ENCODE results near the gene ATP5PD.
A peak's percentile ranks its signal among the peaks of the same experiment; 100 is the strongest.

Gene ATP5PD

GRCh38 chr17:75064867-75065561 lies 18.2 kb upstream of the ATP5PD start:
- no peak overlapping the region for H3K4me3 ChIP-seq (ENCODE audit: low read length in 2 of 2)
- no peak overlapping the region for H3K27ac ChIP-seq (ENCODE audit: low read depth in 2 of 2, low read length in 2 of 2)
- no peaks in the 10 kb centered on the region for H3K4me1 ChIP-seq (ENCODE audit: control insufficient read depth in 2 of 2, insufficient read depth in 2 of 2, low read length in 2 of 2)
- no peak overlapping the region for H3K9ac ChIP-seq (ENCODE audit: low read depth in 1 of 2, low read length in 2 of 2)
- no peaks in the 10 kb centered on the region for H3K9me3 ChIP-seq (ENCODE audit: control insufficient read depth in 2 of 2, low read length in 2 of 2)
- H3K27me3 ChIP-seq (ENCODE audit: control insufficient read depth in 2 of 2, insufficient read depth in 2 of 2, low read length in 2 of 2), result no peaks in the 10 kb centered on the region
- peaks cover 22 to 38% of the 10 kb centered on the region in 2 donors for H3K36me3 ChIP-seq (ENCODE audit: control insufficient read depth in 2 of 2, insufficient read depth in 2 of 2, low read length in 2 of 2)

GRCh38 chr17:75064460-75064859 lies 17.7 kb upstream of the ATP5PD start:
- Histone ChIP-seq H3K27me3 (ENCODE audit: control insufficient read depth in 2 of 2, insufficient read depth in 2 of 2, low read length in 2 of 2) (no peaks in the 10 kb centered on the region), H3K9ac (ENCODE audit: low read depth in 1 of 2, low read length in 2 of 2) (no peak overlapping the region), H3K4me3 (ENCODE audit: low read length in 2 of 2) (no peak overlapping the region), H3K36me3 (ENCODE audit: control insufficient read depth in 2 of 2, insufficient read depth in 2 of 2, low read length in 2 of 2) (peaks cover 25 to 40% of the 10 kb centered on the region in 2 donors), H3K27ac (ENCODE audit: low read depth in 2 of 2, low read length in 2 of 2) (no peak overlapping the region), H3K9me3 (ENCODE audit: control insufficient read depth in 2 of 2, low read length in 2 of 2) (no peaks in the 10 kb centered on the region), H3K4me1 (ENCODE audit: control insufficient read depth in 2 of 2, insufficient read depth in 2 of 2, low read length in 2 of 2) (peaks cover 0 to 2% of the 10 kb centered on the region in 2 donors)

GRCh38 chr17:75064040-75064439 lies 17.3 kb upstream of the ATP5PD start:
- Histone ChIP-seq H3K9ac (ENCODE audit: low read depth in 1 of 2, low read length in 2 of 2) (no peak overlapping the region), H3K4me3 (ENCODE audit: low read length in 2 of 2) (no peak overlapping the region), H3K27me3 (ENCODE audit: control insufficient read depth in 2 of 2, insufficient read depth in 2 of 2, low read length in 2 of 2) (no peaks in the 10 kb centered on the region), H3K4me1 (ENCODE audit: control insufficient read depth in 2 of 2, insufficient read depth in 2 of 2, low read length in 2 of 2) (peaks cover 0 to 3% of the 10 kb centered on the region in 2 donors), H3K9me3 (ENCODE audit: control insufficient read depth in 2 of 2, low read length in 2 of 2) (no peaks in the 10 kb centered on the region), H3K36me3 (ENCODE audit: control insufficient read depth in 2 of 2, insufficient read depth in 2 of 2, low read length in 2 of 2) (peaks cover 28 to 41% of the 10 kb centered on the region in 2 donors), H3K27ac (ENCODE audit: low read depth in 2 of 2, low read length in 2 of 2) (no peak overlapping the region)

GRCh38 chr17:75063626-75064025 lies 16.9 kb upstream of the ATP5PD start:
- peaks cover 0 to 3% of the 10 kb centered on the region in 2 donors for H3K4me1 ChIP-seq (ENCODE audit: control insufficient read depth in 2 of 2, insufficient read depth in 2 of 2, low read length in 2 of 2)
- H3K27ac ChIP-seq (ENCODE audit: low read depth in 2 of 2, low read length in 2 of 2), result no peak overlapping the region
- H3K9ac ChIP-seq (ENCODE audit: low read depth in 1 of 2, low read length in 2 of 2), result no peak overlapping the region
- peaks cover 28 to 41% of the 10 kb centered on the region in 2 donors for H3K36me3 ChIP-seq (ENCODE audit: control insufficient read depth in 2 of 2, insufficient read depth in 2 of 2, low read length in 2 of 2)
- no peaks in the 10 kb centered on the region for H3K9me3 ChIP-seq (ENCODE audit: control insufficient read depth in 2 of 2, low read length in 2 of 2)
- H3K27me3 ChIP-seq (ENCODE audit: control insufficient read depth in 2 of 2, insufficient read depth in 2 of 2, low read length in 2 of 2), result no peaks in the 10 kb centered on the region
- H3K4me3 ChIP-seq (ENCODE audit: low read length in 2 of 2), result no peak overlapping the region

GRCh38 chr17:75063201-75063600 lies 16.4 kb upstream of the ATP5PD start:
- H3K27ac ChIP-seq (ENCODE audit: low read depth in 2 of 2, low read length in 2 of 2), result no peak overlapping the region
- no peak overlapping the region for H3K9ac ChIP-seq (ENCODE audit: low read depth in 1 of 2, low read length in 2 of 2)
- H3K4me1 ChIP-seq (ENCODE audit: control insufficient read depth in 2 of 2, insufficient read depth in 2 of 2, low read length in 2 of 2), result peaks cover 0 to 3% of the 10 kb centered on the region in 2 donors
- H3K36me3 ChIP-seq (ENCODE audit: control insufficient read depth in 2 of 2, insufficient read depth in 2 of 2, low read length in 2 of 2), result peaks cover 28 to 41% of the 10 kb centered on the region in 2 donors
- no peaks in the 10 kb centered on the region for H3K27me3 ChIP-seq (ENCODE audit: control insufficient read depth in 2 of 2, insufficient read depth in 2 of 2, low read length in 2 of 2)
- H3K9me3 ChIP-seq (ENCODE audit: control insufficient read depth in 2 of 2, low read length in 2 of 2), result no peaks in the 10 kb centered on the region
- H3K4me3 ChIP-seq (ENCODE audit: low read length in 2 of 2), result no peak overlapping the region

GRCh38 chr17:75061618-75062017 lies 14.8 kb upstream of the ATP5PD start:
- Histone ChIP-seq H3K27me3 (ENCODE audit: control insufficient read depth in 2 of 2, insufficient read depth in 2 of 2, low read length in 2 of 2) (no peaks in the 10 kb centered on the region), H3K27ac (ENCODE audit: low read depth in 2 of 2, low read length in 2 of 2) (no peak overlapping the region), H3K9ac (ENCODE audit: low read depth in 1 of 2, low read length in 2 of 2) (no peak overlapping the region), H3K4me1 (ENCODE audit: control insufficient read depth in 2 of 2, insufficient read depth in 2 of 2, low read length in 2 of 2) (peaks cover 0 to 3% of the 10 kb centered on the region in 2 donors), H3K4me3 (ENCODE audit: low read length in 2 of 2) (no peak overlapping the region), H3K9me3 (ENCODE audit: control insufficient read depth in 2 of 2, low read length in 2 of 2) (no peaks in the 10 kb centered on the region), H3K36me3 (ENCODE audit: control insufficient read depth in 2 of 2, insufficient read depth in 2 of 2, low read length in 2 of 2) (peaks cover 28 to 41% of the 10 kb centered on the region in 2 donors)

- H3K27me3 ChIP-seq (ENCODE audit: control insufficient read depth in 2 of 2, insufficient read depth in 2 of 2, low read length in 2 of 2), result no peaks in the 10 kb centered on the region
- H3K9ac ChIP-seq (ENCODE audit: low read depth in 1 of 2, low read length in 2 of 2), result no peak overlapping the region
- no peaks in the 10 kb centered on the region for H3K9me3 ChIP-seq (ENCODE audit: control insufficient read depth in 2 of 2, low read length in 2 of 2)
- peaks cover 32 to 41% of the 10 kb centered on the region in 2 donors for H3K36me3 ChIP-seq (ENCODE audit: control insufficient read depth in 2 of 2, insufficient read depth in 2 of 2, low read length in 2 of 2)
- H3K4me1 ChIP-seq (ENCODE audit: control insufficient read depth in 2 of 2, insufficient read depth in 2 of 2, low read length in 2 of 2), result peaks cover 0 to 3% of the 10 kb centered on the region in 2 donors
- H3K27ac ChIP-seq (ENCODE audit: low read depth in 2 of 2, low read length in 2 of 2), result no peak overlapping the region
- H3K4me3 ChIP-seq (ENCODE audit: low read length in 2 of 2), result no peak overlapping the region
Measured at GRCh38 chr17:75061055-75061438, 14.3 kb upstream of the ATP5PD start.

- H3K27ac ChIP-seq (ENCODE audit: low read depth in 2 of 2, low read length in 2 of 2), result peak overlapping the region in 1 of 2 donors; percentile 41
- H3K36me3 ChIP-seq (ENCODE audit: control insufficient read depth in 2 of 2, insufficient read depth in 2 of 2, low read length in 2 of 2), result peaks cover 32 to 41% of the 10 kb centered on the region in 2 donors
- H3K9me3 ChIP-seq (ENCODE audit: control insufficient read depth in 2 of 2, low read length in 2 of 2), result no peaks in the 10 kb centered on the region
- no peaks in the 10 kb centered on the region for H3K27me3 ChIP-seq (ENCODE audit: control insufficient read depth in 2 of 2, insufficient read depth in 2 of 2, low read length in 2 of 2)
- H3K9ac ChIP-seq (ENCODE audit: low read depth in 1 of 2, low read length in 2 of 2), result no peak overlapping the region
- peaks cover 0 to 3% of the 10 kb centered on the region in 2 donors for H3K4me1 ChIP-seq (ENCODE audit: control insufficient read depth in 2 of 2, insufficient read depth in 2 of 2, low read length in 2 of 2)
- no peak overlapping the region for H3K4me3 ChIP-seq (ENCODE audit: low read length in 2 of 2)
Measured at GRCh38 chr17:75060434-75061054, 13.8 kb upstream of the ATP5PD start.

GRCh38 chr17:75059369-75060345 lies 12.9 kb upstream of the ATP5PD start:
- Histone ChIP-seq H3K9me3 (ENCODE audit: control insufficient read depth in 2 of 2, low read length in 2 of 2) (no peaks in the 10 kb centered on the region), H3K4me1 (ENCODE audit: control insufficient read depth in 2 of 2, insufficient read depth in 2 of 2, low read length in 2 of 2) (peaks cover 0 to 3% of the 10 kb centered on the region in 2 donors), H3K4me3 (ENCODE audit: low read length in 2 of 2) (no peak overlapping the region), H3K27me3 (ENCODE audit: control insufficient read depth in 2 of 2, insufficient read depth in 2 of 2, low read length in 2 of 2) (no peaks in the 10 kb centered on the region), H3K9ac (ENCODE audit: low read depth in 1 of 2, low read length in 2 of 2) (no peak overlapping the region), H3K27ac (ENCODE audit: low read depth in 2 of 2, low read length in 2 of 2) (peak overlapping the region; percentile 16 to 29), H3K36me3 (ENCODE audit: control insufficient read depth in 2 of 2, insufficient read depth in 2 of 2, low read length in 2 of 2) (peaks cover 32 to 42% of the 10 kb centered on the region in 2 donors)
